Gastroesophageal sphincter (tissue), 3 donors: ENCODE results near the gene SIDT1.

ENCODE experiments used
- CTCF ChIP-seq, 4 experiments: fragments of 200-600 bp in 2 of 4; fragments of 450-650 bp in 2 of 4; sonication (generic) in 1 of 4; IDR thresholded peaks; one replicate each; pipeline ENCODE4 v1.5.1; 2017 to 2019; ENCODE audit warnings: antibody characterized with exemption in 4 of 4, mild to moderate bottlenecking in 2 of 4, moderate library complexity in 2 of 4
- EP300 ChIP-seq: sonication (generic); formaldehyde crosslinking; IDR thresholded peaks from one replicate; pipeline ENCODE4 v1.6.1; 2017; ENCODE audit warnings: antibody characterized with exemption, mild to moderate bottlenecking
- POLR2A ChIP-seq, 2 donors: fragments of 450-650 bp; IDR thresholded peaks; one replicate each; pipeline ENCODE4 v1.6.1; 2017; ENCODE audit warnings: antibody characterized with exemption in 2 of 2, mild to moderate bottlenecking in 2 of 2, moderate library complexity in 1 of 2

DNA sequence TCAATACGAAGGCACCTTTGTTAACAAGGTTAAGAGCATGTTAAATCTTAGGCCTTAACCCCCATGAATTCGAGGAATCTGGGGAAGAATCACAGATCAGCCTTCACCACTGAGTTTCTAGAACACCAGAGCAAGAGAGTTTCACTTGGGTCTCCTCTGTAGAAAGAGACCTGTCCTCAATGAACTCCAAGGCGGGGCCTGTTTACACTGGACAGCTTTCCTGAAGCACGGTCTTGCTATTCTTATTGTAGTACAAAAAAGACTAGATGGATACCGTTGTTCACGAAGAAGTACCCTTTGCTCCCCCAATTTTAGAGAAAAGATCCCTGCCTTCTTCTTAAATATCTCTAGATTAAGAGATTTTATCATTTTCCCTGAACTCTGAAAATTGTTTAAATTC is 99.2 kb downstream of the SIDT1 start:
- TF ChIP-seq CTCF (IDR thresholded peaks at IDR 0.05) (no peak), POLR2A (IDR thresholded peaks at IDR 0.05) (no peak), EP300 (no peak)
